Neural cell (in vitro differentiated cells): ENCODE measurements around the gene NFE2L1. TPM values are rescaled to one million over a fixed set of nuclear protein-coding genes. Genes with fewer than 3 reads are reported as not detected.

Source experiments
- H2AFZ ChIP-seq: fragments of 200-600, 300-800 bp; sonication (generic), shearing (Covaris generic); 2 replicates; pipeline ENCODE4 v1.6.0; 2014; ENCODE audit warnings: low read depth, mild to moderate bottlenecking, antibody characterized with exemption, low read length, moderate library complexity
- H3F3A ChIP-seq: fragments of 200-600 bp; shearing (Covaris generic); 2 replicates; pipeline ENCODE4 v1.6.1; 2016; ENCODE audit warnings: mild to moderate bottlenecking, moderate library complexity, mixed read lengths, antibody characterized with exemption, low read length; ENCODE audit not compliant: insufficient read depth, poor library complexity, severe bottlenecking
- H3K27ac ChIP-seq: fragments of 200-600, 300-800 bp; sonication (generic), shearing (Covaris generic); 2 replicates; pipeline ENCODE4 v1.5.1; 2014; ENCODE audit warnings: mild to moderate bottlenecking, low read length, moderate library complexity
- H3K27me3 ChIP-seq: fragments of 300-800, 200-600 bp; sonication (generic), shearing (Covaris generic); 2 replicates; pipeline ENCODE4 v1.6.0; 2014; ENCODE audit warnings: mild to moderate bottlenecking, low read depth, low read length, moderate library complexity; ENCODE audit not compliant: insufficient read depth
- H3K36me3 ChIP-seq: fragments of 300-800, 200-600 bp; sonication (generic), shearing (Covaris generic); 2 replicates; pipeline ENCODE4 v1.5.1; 2014; ENCODE audit warnings: mild to moderate bottlenecking, antibody characterized with exemption, low read length, moderate library complexity; ENCODE audit not compliant: insufficient read depth
- H3K4me2 ChIP-seq: fragments of 300-800, 200-600 bp; sonication (generic), shearing (Covaris generic); 2 replicates; pipeline ENCODE4 v1.6.0; 2014; ENCODE audit warnings: mild to moderate bottlenecking, low read length
- H3K4me3 ChIP-seq: fragments of 300-800, 200-600 bp; sonication (generic), shearing (Covaris generic); 2 replicates; pipeline ENCODE4 v1.5.1; 2014; ENCODE audit warnings: mild to moderate bottlenecking, low read length, moderate library complexity
- H3K79me2 ChIP-seq: fragments of 200-600 bp; shearing (Covaris generic); replicated peaks from 2 replicates; pipeline ENCODE4 v1.6.0; 2014; ENCODE audit warnings: mild to moderate bottlenecking, low read length, moderate library complexity; ENCODE audit not compliant: insufficient read depth
- H3K9ac ChIP-seq: fragments of 300-800, 200-600 bp; sonication (generic), shearing (Covaris generic); 2 replicates; pipeline ENCODE4 v1.6.1; 2016; ENCODE audit warnings: mild to moderate bottlenecking, low read length, mixed read lengths
- H3K9me2 ChIP-seq: fragments of 200-600 bp; shearing (Covaris generic); 2 replicates; pipeline ENCODE4 v1.6.1; 2016; ENCODE audit warnings: mild to moderate bottlenecking, low read length, mixed read lengths; ENCODE audit not compliant: insufficient read depth
- H3K9me3 ChIP-seq: fragments of 200-600, 300-800 bp; sonication (generic), shearing (Covaris generic); 2 replicates; pipeline ENCODE4 v1.6.1; 2016; ENCODE audit warnings: mild to moderate bottlenecking, mixed run types, low read length, moderate library complexity, mixed read lengths
- H4K20me1 ChIP-seq: fragments of 200-600 bp; shearing (Covaris generic); 2 replicates; pipeline ENCODE4 v1.6.1; 2016; ENCODE audit warnings: mild to moderate bottlenecking, mixed run types; ENCODE audit not compliant: insufficient read depth
- EP300 ChIP-seq: fragments of 450-650 bp; conservative IDR thresholded peaks from 2 replicates; pipeline ENCODE4 v1.6.1; 2014; ENCODE audit warnings: antibody characterized with exemption, mild to moderate bottlenecking, moderate library complexity; ENCODE audit not compliant: poor library complexity, severe bottlenecking
- EZH2 ChIP-seq: fragments of 200-600, 300-800 bp; shearing (Covaris generic), sonication (generic); IDR thresholded peaks from 2 replicates; pipeline ENCODE4 v1.6.1; 2014; ENCODE audit warnings: antibody characterized with exemption, low read length, borderline replicate concordance, mild to moderate bottlenecking; ENCODE audit not compliant: insufficient read depth, poor library complexity, severe bottlenecking
- MXI1 ChIP-seq: fragments of 450-650 bp; conservative IDR thresholded peaks from 2 replicates; pipeline ENCODE4 v1.6.1; 2014; ENCODE audit warnings: antibody characterized with exemption, mild to moderate bottlenecking; ENCODE audit not compliant: poor library complexity, severe bottlenecking
- POLR2AphosphoS5 ChIP-seq: IDR thresholded peaks from 2 replicates; pipeline ENCODE4 v1.6.1; 2012
- RAD21 ChIP-seq: fragments of 450-650 bp; conservative IDR thresholded peaks from 2 replicates; pipeline ENCODE4 v1.6.1; 2014; ENCODE audit warnings: antibody characterized with exemption, mild to moderate bottlenecking, moderate library complexity
- REST ChIP-seq: IDR thresholded peaks from 2 replicates; pipeline ENCODE4 v1.6.1; 2012; ENCODE audit warnings: borderline replicate concordance
- SMC3 ChIP-seq: fragments of 450-650 bp; conservative IDR thresholded peaks from 2 replicates; pipeline ENCODE4 v1.6.1; 2014; ENCODE audit warnings: antibody characterized with exemption, mild to moderate bottlenecking, moderate library complexity; ENCODE audit not compliant: poor library complexity
- TAF1 ChIP-seq: IDR thresholded peaks from 2 replicates; pipeline ENCODE4 v1.6.1; 2012; ENCODE audit warnings: low read depth
- polyA plus RNA-seq: library from polyadenylated mRNA; depleted of rRNA; stranded (reverse); fragments of >200 nt; gene quantifications from 2 replicates; pipeline ENCODE4 v1.2.3, GENCODE V29; 2014
- TF ChIP-seq, protein P1 (sequence below): fragments of 450-650 bp; IDR thresholded peaks from 2 replicates; pipeline ENCODE4 v1.5.1; 2014; ENCODE audit warnings: antibody characterized with exemption, mild to moderate bottlenecking, moderate library complexity; ENCODE audit not compliant: poor library complexity, severe bottlenecking

NFE2L1 gene
- polyA plus RNA-seq, 1 donor from 2014 or later, result 48.4 TPM

- TF ChIP-seq TAF1, result no peak
- TF ChIP-seq RAD21, result no peak
- TF ChIP-seq SMC3, result no peak
- TF ChIP-seq EP300, result no peak
- TF ChIP-seq REST, result no peak
- TF ChIP-seq EZH2, result no peak
- TF ChIP-seq, protein P1, sequence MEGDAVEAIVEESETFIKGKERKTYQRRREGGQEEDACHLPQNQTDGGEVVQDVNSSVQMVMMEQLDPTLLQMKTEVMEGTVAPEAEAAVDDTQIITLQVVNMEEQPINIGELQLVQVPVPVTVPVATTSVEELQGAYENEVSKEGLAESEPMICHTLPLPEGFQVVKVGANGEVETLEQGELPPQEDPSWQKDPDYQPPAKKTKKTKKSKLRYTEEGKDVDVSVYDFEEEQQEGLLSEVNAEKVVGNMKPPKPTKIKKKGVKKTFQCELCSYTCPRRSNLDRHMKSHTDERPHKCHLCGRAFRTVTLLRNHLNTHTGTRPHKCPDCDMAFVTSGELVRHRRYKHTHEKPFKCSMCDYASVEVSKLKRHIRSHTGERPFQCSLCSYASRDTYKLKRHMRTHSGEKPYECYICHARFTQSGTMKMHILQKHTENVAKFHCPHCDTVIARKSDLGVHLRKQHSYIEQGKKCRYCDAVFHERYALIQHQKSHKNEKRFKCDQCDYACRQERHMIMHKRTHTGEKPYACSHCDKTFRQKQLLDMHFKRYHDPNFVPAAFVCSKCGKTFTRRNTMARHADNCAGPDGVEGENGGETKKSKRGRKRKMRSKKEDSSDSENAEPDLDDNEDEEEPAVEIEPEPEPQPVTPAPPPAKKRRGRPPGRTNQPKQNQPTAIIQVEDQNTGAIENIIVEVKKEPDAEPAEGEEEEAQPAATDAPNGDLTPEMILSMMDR, result no peak
- no peak for TF ChIP-seq MXI1
- no peak for TF ChIP-seq POLR2AphosphoS5
- Histone ChIP-seq H3K79me2 (peaks cover 4% of the 10 kb centered on the region), H3K27me3 (no peaks in the 10 kb centered on the region), H3K9me3 (no peaks in the 10 kb centered on the region), H4K20me1 (peaks cover 3% of the 10 kb centered on the region), H3K9me2 (no peaks in the 10 kb centered on the region), H3K27ac (no peak overlapping the region), H2AFZ (no peak overlapping the region), H3F3A (no peaks in the 10 kb centered on the region), H3K9ac (no peak overlapping the region), H3K4me3 (no peak overlapping the region), H3K4me2 (no peak overlapping the region), H3K36me3 (no peaks in the 10 kb centered on the region)
Measured at GRCh38 chr17:48062273-48062672, 14.1 kb downstream of the NFE2L1 start.

DNA sequence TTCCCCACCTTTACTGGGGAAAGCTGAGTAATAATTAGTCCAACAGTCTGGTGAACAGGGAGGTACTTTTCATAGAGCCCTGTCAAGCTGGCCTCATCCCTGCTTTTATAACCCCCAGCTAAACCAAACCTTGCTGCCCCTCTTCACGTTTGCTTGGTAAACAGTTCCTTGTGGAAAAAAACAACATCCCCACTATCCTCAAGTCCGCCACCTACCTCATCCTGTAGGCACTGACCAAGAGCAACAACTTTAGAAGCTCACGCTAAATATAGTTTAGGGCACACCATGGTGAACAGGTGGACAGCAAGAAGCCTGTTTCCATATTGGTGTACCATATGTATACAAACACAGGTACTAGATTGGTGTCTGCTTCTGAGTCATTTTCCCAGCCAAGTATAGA, 16.5 kb downstream of the NFE2L1 start:
- Histone ChIP-seq H3K27ac (no peak overlapping the region), H3K4me3 (no peak overlapping the region), H3K9me3 (no peaks in the 10 kb centered on the region), H3K9me2 (no peaks in the 10 kb centered on the region), H4K20me1 (peaks cover 3% of the 10 kb centered on the region), H3K9ac (no peak overlapping the region), H3K4me2 (no peak overlapping the region), H2AFZ (no peak overlapping the region), H3K79me2 (peaks cover 4% of the 10 kb centered on the region), H3K27me3 (no peaks in the 10 kb centered on the region), H3K36me3 (no peaks in the 10 kb centered on the region), H3F3A (no peaks in the 10 kb centered on the region)
- no peak for TF ChIP-seq RAD21
- TF ChIP-seq, protein P1, result no peak
- no peak for TF ChIP-seq MXI1
- no peak for TF ChIP-seq EP300
- TF ChIP-seq SMC3, result no peak
- TF ChIP-seq EZH2, result no peak
- no peak for TF ChIP-seq TAF1
